Endometrial microvascular endothelial cells (primary cell): ENCODE data around the gene JARID2. TPM values are rescaled to one million over a fixed set of nuclear protein-coding genes. Genes with fewer than 3 reads are reported as not detected.
"Not testable (repeated sequence)": the region's sequence is repeated elsewhere in the genome, so short reads cannot be mapped to it uniquely, and the experiment has no call there.

Experiments
- in situ Hi-C: cut with HindIII; loops from 2 replicates; pipeline ENCODE4 v1.10.0; 2017; ENCODE audit warnings: low sequenced_read_pairs, low pct_unique_long_range_greater_than_20kb; ENCODE audit errors: inconsistent ontology term
- total RNA-seq: library from RNA; depleted of rRNA; stranded (reverse); fragments of >200 nt; gene quantifications from one replicate; pipeline ENCODE4 v1.2.3, GENCODE V29; 2015; ENCODE audit errors: inconsistent ontology term

The JARID2 gene
- total RNA-seq, 1 donor from 2014 or later: 3.8 TPM

- in situ Hi-C loops: no loop called here
Observed at GRCh38 chr6:15282334-15282733, 36.5 kb downstream of the JARID2 start.

GRCh38 chr6:15283986-15284361, 38.1 kb downstream of the JARID2 start:
- in situ Hi-C loops: no loop called here

GRCh38 chr6:15284743-15285142, 38.9 kb downstream of the JARID2 start:
- in situ Hi-C loops: no loop called here

- in situ Hi-C loops: no loop called here
Observed at GRCh38 chr6:15285682-15286294, 39.9 kb downstream of the JARID2 start.

- in situ Hi-C loops: no loop called here
Observed at GRCh38 chr6:15287670-15288375, 42.0 kb downstream of the JARID2 start.

- in situ Hi-C loops: no loop called here
Observed at GRCh38 chr6:15288856-15289255, 43.0 kb downstream of the JARID2 start.

- in situ Hi-C loops: not testable (repeated sequence)
Observed at GRCh38 chr6:15289456-15289855, 43.6 kb downstream of the JARID2 start.

GRCh38 chr6:15290067-15290680, 44.3 kb downstream of the JARID2 start:
- in situ Hi-C loops: no loop called here

GRCh38 chr6:15290962-15291704, 45.3 kb downstream of the JARID2 start:
- in situ Hi-C loops: no loop called here

- in situ Hi-C loops: no loop called here
Observed at GRCh38 chr6:15292721-15293302, 46.9 kb downstream of the JARID2 start.

- in situ Hi-C loops: no loop called here
Observed at GRCh38 chr6:15293674-15294073, 47.8 kb downstream of the JARID2 start.

GRCh38 chr6:15294504-15294903, 48.6 kb downstream of the JARID2 start:
- in situ Hi-C loops: no loop called here

GRCh38 chr6:15296249-15296648, 50.4 kb downstream of the JARID2 start:
- in situ Hi-C loops: no loop called here

- in situ Hi-C loops: no loop called here
Observed at GRCh38 chr6:15296735-15297134, 50.9 kb downstream of the JARID2 start.

- in situ Hi-C loops: not testable (repeated sequence)
Observed at GRCh38 chr6:15297167-15297566, 51.3 kb downstream of the JARID2 start.

GRCh38 chr6:15297895-15298590, 52.2 kb downstream of the JARID2 start:
- in situ Hi-C loops: no loop called here

GRCh38 chr6:15299430-15300131, 53.7 kb downstream of the JARID2 start:
- in situ Hi-C loops: no loop called here
